Glutamatergic neuron (in vitro differentiated cells): ENCODE results near the gene EYA4. TPM values are rescaled to one million over a fixed set of nuclear protein-coding genes. Genes with fewer than 3 reads are reported as not detected.
A peak's percentile ranks its signal among the peaks of the same experiment; 100 is the strongest.

Experiments
- DNase-seq: peaks from one replicate; pipeline ENCODE4 v3.0.0; 2022
- H3K27ac Mint-ChIP-seq: one replicate; pipeline ENCODE4 v1.8.0; 2020; ENCODE audit warnings: mild to moderate bottlenecking, mixed read lengths, inconsistent platforms; ENCODE audit not compliant: unreplicated experiment
- H3K27me3 Mint-ChIP-seq: one replicate; pipeline ENCODE4 v1.8.0; 2020; ENCODE audit warnings: mild to moderate bottlenecking, moderate library complexity, mixed read lengths, inconsistent platforms; ENCODE audit not compliant: unreplicated experiment
- H3K36me3 Mint-ChIP-seq: one replicate; pipeline ENCODE4 v1.8.0; 2020; ENCODE audit warnings: mild to moderate bottlenecking, mixed read lengths, inconsistent platforms; ENCODE audit not compliant: unreplicated experiment
- H3K4me1 Mint-ChIP-seq: one replicate; pipeline ENCODE4 v1.8.0; 2020; ENCODE audit warnings: mild to moderate bottlenecking, low read depth, mixed read lengths, inconsistent platforms; ENCODE audit not compliant: unreplicated experiment
- H3K4me3 Mint-ChIP-seq: one replicate; pipeline ENCODE4 v1.8.0; 2020; ENCODE audit warnings: mild to moderate bottlenecking, mixed read lengths, inconsistent platforms; ENCODE audit not compliant: unreplicated experiment
- H3K9me3 Mint-ChIP-seq: one replicate; pipeline ENCODE4 v1.8.0; 2020; ENCODE audit warnings: mild to moderate bottlenecking, moderate library complexity, mixed read lengths, inconsistent platforms; ENCODE audit not compliant: unreplicated experiment
- CTCF ChIP-seq: fragments of 200-600 bp; sonication (generic); IDR thresholded peaks from one replicate; pipeline ENCODE4 v1.5.0; 2021; ENCODE audit not compliant: partially characterized antibody, unreplicated experiment
- total RNA-seq: library from RNA; stranded (reverse); fragmentation: NEBNext Ultra II Directional; extraction: Animal tissue kit (Norgen Biotek cat#: 25700); gene quantifications from one replicate; pipeline ENCODE4 v1.2.1, GENCODE V29; 2021; ENCODE audit not compliant: unreplicated experiment

Gene EYA4
- total RNA-seq, 1 donor from 2014 or later = not detected

DNA sequence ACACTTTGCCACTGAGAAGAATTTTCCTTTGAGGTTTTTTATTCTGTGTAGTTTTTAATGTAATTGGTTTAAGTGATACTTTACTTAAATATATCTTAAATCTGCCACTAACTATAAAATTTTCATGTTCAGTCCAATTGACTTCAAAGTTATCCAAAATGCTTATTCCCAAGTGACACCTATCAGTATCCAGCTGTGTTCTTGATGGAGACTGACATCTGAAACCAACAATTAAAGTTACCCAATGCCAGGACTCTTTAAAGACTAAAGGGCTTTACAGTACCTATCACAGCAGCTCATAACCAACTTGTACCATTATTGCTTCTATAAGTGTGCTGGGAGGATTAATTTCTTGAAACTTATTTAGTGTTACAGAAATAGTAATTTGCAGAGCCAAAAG lies 13.8 kb upstream of the EYA4 start:
- no peak for TF ChIP-seq CTCF
- Mint-ChIP-seq H3K9me3 (no peaks in the 10 kb centered on the region), H3K27me3 (no peaks in the 10 kb centered on the region), H3K36me3 (no peaks in the 10 kb centered on the region), H3K4me1 (no peaks in the 10 kb centered on the region), H3K4me3 (no peak overlapping the region), H3K27ac (no peak overlapping the region)
- DNase-seq = no peak

DNA sequence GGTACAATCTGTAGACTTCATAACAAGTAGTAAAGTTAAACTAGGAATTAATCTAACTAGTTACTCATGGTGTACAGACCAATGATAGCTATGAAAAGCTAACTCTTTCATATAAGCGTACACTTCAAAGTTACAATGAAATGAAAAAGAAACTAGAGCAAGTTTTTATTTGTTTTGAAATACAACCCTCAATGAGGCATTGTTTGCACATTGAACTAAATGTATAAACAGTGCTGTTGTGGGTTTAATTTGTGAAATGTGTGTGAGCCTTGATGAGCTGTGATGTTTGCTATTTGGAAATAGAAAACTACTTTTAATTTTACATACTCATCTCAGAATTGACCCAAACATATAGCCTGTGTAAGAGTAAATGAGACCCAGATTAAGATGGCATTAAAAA lies 11.1 kb upstream of the EYA4 start:
- peaks cover 2% of the 10 kb centered on the region for H3K9me3 Mint-ChIP-seq
- no peak overlapping the region for H3K27ac Mint-ChIP-seq
- no peaks in the 10 kb centered on the region for H3K27me3 Mint-ChIP-seq
- no peak overlapping the region for H3K4me3 Mint-ChIP-seq
- TF ChIP-seq CTCF = no peak
- no peaks in the 10 kb centered on the region for H3K4me1 Mint-ChIP-seq
- H3K36me3 Mint-ChIP-seq = no peaks in the 10 kb centered on the region
- DNase-seq = no peak

DNA sequence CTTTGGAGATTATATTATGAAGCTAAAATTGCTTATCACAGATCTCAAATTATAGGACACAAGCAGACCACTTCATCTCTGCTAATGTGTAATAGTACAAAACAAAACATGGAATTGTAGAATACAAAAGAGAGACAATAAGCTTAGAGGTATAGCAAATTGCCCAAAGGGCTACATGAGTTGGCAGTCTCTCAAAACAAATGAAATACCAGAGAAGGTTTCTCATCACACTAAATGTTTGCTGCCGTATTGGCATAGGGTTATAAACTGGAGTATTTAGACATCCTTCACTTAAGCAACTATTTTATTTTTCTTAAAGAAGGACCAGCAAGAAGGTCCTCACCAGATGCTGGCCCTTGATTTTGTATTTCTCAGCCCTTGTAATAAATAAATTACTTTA lies 5.9 kb upstream of the EYA4 start:
- Mint-ChIP-seq H3K36me3 (no peaks in the 10 kb centered on the region), H3K27ac (no peak overlapping the region), H3K9me3 (peaks cover 2% of the 10 kb centered on the region), H3K27me3 (peaks cover 4% of the 10 kb centered on the region), H3K4me3 (no peak overlapping the region), H3K4me1 (no peaks in the 10 kb centered on the region)
- no peak for TF ChIP-seq CTCF
- no peak for DNase-seq

DNA sequence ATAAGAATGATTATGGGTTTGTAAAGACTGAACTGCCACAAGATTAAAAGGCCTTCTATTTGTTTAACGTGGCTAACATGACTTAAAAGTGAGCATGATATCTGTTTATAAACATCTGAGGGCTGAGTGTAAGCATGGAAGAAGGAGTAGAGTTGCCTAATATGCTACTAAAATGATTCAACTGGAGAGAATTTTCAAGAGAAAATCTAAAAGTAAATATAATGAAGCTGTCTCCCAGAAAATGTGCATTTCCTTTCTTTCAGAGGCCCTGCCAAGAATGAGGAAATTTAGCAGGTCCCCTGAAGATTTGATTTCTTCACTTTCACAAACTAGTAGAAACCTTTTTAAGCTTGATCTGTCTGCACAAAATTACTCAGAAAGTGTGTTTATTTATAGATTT lies 4.2 kb upstream of the EYA4 start:
- no peak for TF ChIP-seq CTCF
- H3K9me3 Mint-ChIP-seq = peaks cover 6% of the 10 kb centered on the region
- peaks cover 13% of the 10 kb centered on the region for H3K27me3 Mint-ChIP-seq
- H3K27ac Mint-ChIP-seq = no peak overlapping the region
- DNase-seq = no peak
- H3K4me1 Mint-ChIP-seq = no peaks in the 10 kb centered on the region
- H3K36me3 Mint-ChIP-seq = no peaks in the 10 kb centered on the region
- H3K4me3 Mint-ChIP-seq = no peak overlapping the region

- DNase-seq = peak; percentile 34
- Mint-ChIP-seq H3K9me3 (peaks cover 12% of the 10 kb centered on the region), H3K4me1 (peaks cover 10% of the 10 kb centered on the region), H3K4me3 (peak overlapping the region; percentile 84), H3K27me3 (peaks cover 34% of the 10 kb centered on the region), H3K36me3 (no peaks in the 10 kb centered on the region), H3K27ac (no peak overlapping the region)
- no peak for TF ChIP-seq CTCF
These were observed 559 bp upstream of the EYA4 start for GRCh38 chr6:133240511-133241085.
